ENCODE results near the gene SPATA32.

The SPATA32 gene

DNA sequence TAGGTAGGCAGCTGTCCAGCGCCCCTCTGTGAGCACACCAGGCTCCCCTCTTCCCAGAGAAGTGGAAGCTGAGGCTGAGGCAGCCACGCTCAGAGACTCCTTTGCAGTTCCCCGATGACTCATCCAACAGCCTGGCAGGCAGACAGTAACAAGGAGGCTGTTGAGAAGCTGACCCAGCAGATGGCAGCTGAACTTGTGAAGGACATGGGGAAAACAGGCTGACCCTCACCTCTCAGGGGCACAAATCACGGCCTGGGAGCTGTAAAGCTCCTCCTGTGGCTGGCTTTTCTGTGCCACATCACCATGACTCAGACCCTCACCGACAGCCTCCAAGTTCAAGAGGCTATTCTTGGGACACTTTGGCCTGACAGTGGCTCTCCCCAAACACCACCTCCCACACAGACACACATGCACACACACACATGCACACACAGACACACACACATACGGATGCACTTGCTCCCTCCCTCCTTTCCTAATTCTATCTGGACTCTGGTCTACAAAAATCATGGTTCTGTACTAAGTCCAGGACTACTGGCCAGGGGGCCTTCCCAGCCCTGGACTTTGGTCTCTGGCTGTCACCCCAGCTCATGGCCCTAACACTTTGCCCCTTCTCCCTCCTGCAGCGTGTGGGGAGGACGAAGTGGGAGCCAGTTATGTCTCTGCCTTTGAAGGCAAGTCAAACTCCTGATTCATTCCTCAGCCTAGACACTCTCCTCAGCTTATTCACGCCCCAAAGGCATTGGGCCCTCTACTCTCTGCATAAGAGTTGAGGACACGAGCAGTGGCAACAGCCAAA, 31.7 kb upstream of the SPATA32 start:
- no peak for DNase-seq

DNA sequence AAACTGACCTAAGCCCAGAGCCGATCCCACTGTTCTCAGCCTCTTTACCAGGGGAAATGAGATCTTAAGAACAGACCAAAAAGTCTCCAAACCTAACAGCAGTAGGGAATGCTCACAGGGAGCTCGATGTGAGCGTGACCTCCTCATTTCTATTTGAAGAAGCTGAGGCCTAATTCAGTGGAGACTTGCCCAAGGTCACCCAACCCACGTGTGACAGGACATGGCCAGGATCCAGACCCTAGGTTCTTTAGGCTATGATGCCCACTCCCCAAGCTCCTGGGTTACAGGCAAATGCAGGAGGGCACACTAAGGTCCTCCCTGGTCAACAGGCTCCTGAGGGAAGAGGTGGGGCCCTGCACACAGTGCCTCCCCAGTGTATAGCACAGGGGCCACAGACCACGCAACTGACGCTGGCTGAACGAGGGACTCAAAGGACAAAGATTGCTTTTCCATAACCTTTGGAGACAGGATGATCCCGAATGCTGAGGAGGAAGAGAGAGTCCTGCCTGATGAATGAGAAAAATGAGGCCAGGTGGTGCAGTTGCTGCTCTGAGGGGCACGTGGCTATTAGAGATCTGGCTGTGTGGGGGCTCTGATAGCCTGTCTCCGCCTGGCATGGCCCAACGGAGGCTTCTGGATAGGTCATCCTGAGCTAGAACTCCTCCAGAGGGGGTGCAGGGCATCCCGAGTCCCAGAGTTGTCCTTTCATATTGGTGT, 31.0 kb upstream of the SPATA32 start:
- DNase-seq, result no peak

DNA sequence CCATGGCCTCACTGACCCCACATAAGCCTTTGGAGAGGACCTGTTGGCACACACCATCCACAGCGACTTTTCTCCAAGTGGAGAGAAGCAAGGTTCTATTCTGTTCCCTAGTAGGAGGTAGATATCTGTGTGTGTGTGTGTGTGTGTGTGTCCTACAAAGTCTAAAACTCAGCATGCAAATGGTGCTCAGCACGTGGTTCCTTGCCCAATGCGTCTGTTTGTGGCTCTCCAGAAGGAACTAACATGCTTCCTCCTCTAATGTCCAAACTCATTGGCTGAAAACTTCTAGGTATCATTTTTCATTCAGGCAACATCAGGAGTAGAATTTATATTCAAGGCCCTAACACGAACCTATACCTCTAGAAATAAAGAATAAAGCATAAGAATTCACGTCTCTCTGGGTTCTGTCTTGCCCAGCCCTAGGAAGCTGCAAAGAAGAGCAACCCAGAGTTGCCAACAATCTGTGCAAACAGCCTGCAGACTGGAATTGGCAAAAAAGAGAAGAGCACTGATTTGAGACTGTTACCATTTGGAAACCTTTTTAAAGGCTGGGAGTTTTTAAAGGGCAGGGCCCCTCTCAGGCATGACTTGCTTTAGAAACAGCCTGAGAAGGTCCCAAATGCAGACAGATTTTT, 29.4 kb upstream of the SPATA32 start:
- DNase-seq, result no peak

DNA sequence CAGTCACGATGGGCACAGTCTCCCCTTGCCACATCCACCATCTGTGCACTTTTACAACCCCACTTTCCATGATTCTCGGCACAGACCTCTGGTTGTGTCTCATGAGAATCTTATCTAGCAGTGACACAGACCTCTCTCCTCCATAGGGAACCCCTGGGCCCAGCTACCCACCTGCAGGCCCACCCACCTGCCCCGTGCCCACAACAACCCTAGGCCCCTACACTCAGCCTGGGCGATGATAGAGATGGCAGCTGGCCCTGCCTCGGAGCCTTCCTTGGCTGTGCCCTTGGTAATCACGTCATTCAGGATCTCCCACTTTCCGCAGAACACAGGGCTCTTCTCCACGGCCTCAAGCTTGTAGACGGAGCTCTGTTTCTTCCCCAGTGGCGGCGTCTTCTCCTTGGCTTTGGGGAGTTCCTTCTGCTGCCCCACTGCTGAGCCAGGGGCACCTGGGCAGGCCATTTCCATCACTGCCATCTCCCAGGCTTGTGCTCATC, 28.4 kb upstream of the SPATA32 start:
- DNase-seq, result peak in 1 of 2 experiments; percentile 14

DNA sequence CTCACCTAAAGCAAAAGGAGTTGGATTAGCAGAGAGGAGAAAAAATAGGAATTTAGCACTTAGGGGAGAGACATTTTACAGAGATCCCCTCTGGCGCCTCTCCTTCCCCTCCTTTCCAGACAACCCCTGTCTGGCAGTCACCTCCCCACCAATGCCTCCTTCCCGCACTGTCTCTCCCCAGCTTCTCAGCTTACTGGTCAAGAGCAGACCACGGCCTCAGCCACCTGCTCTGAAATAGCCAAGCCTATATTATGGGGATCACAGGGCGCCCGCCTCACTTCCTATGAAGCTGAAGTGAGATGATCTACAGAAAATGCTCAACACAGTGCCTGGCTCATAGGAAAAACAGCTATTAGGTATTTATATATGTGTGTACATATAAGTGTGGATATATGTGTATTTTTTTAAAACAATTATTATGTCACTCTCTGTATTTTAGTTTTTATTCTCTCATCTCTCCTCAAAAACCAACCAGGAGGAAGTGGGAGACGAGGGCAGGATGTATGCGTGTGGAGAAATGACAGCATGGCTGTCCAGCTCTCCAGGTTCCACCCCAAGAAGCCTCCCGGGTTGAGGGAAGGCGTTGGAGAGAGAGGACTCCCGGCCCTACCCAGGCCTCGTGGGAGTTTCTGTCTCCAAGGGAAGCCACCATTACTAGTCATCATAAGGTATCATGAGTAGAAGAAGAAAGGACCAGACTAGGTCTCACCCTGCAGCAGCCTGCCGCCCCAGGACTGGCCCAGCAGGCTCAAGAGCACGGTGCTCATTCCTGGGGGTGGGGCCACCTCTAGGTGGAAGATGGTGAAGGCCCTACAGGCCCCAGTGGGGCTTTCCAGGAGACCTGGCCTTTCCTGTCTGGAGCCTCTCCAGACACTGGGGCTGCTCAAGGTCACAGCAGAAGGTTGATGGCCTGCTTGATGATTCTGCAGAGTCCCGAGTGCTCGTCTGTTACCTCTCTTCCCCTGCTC, 27.7 kb upstream of the SPATA32 start:
- no peak for DNase-seq

DNA sequence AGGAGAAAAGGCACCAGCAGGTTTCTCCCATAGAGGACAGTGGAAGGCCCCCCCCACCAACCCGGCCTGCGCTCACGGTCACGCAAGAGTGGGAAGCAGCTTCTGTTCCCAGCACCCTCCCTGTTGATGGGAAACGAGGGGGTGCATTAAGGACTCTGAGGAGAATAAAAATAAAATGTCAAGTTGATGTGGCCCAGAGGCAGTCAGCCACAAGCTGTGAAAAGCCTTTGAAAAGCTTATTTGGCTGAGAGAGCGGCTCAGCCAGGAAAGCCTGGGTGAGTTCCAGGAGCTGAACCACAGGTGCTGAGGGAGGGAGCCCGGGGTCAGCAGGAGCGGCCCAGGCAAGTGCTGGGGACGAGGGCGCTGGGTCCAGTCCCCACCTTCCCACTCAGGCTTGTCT, 26.9 kb upstream of the SPATA32 start:
- peak in 1 of 2 experiments; percentile 16 for DNase-seq

DNA sequence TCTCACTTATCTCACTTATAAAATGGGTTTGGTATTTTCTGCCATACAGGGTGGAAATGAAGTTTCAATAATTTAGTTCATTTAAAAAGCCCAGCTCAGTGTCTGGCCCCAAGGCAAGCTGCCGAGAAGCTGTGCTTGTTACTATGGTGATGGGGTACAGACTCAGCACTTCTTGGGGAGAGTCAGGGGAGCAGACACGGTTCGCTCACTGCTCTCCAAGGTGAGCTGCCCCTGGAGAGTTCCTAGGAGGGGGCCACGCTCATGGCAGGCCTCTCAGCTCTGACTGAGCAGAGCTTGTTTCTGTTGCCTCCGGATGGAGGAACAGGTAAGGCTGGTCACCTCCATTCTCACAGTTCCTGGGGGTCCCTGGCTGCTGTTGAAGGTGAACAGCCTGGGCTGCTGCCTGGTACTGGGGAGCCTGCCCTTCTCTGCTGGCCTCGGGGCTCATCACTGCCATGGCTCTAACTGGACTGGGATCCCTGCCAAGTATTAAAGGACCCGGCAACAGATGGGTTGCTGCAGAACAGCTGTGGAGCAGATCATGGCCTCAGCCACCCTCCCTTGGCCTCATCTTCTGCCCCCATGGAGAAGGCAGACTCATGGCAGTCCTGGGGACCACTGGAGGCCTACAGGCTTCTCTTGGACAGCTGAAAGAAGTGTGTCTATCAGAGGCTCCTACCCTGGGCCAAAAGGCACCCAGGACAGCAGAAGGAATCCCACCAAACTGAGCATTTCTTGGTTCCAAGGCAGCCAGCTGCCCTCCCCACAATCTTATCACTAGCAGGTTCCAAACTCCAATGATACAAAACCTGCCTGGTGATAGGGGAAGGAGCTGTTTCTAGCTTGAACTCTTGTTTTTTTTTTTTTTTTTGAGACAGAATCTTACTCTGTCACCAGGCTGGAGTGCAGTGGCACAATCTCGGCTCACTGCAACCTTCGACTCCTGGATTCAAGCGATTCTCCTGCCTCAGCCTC, 25.9 kb upstream of the SPATA32 start:
- DNase-seq, result no peak

DNA sequence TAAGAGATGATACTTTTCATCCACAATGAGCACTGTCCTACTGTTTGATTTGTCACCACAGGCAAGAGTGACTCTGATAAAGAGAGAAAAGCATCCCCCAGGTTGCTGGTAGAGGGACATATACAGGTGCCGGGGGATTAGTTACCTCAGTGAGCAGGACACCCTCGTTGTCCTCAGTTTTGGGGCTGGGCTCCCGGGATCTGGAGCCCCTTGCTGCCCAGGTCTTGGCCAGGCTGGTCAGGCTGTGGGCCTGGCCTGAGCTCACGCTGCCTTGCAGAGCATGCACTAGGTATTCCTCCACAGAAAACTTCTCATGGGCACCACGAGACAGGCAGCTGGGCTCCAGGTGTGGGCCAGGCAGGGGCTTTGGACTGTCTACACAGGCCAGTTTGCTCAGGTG, 24.4 kb upstream of the SPATA32 start:
- DNase-seq, result no peak

DNA sequence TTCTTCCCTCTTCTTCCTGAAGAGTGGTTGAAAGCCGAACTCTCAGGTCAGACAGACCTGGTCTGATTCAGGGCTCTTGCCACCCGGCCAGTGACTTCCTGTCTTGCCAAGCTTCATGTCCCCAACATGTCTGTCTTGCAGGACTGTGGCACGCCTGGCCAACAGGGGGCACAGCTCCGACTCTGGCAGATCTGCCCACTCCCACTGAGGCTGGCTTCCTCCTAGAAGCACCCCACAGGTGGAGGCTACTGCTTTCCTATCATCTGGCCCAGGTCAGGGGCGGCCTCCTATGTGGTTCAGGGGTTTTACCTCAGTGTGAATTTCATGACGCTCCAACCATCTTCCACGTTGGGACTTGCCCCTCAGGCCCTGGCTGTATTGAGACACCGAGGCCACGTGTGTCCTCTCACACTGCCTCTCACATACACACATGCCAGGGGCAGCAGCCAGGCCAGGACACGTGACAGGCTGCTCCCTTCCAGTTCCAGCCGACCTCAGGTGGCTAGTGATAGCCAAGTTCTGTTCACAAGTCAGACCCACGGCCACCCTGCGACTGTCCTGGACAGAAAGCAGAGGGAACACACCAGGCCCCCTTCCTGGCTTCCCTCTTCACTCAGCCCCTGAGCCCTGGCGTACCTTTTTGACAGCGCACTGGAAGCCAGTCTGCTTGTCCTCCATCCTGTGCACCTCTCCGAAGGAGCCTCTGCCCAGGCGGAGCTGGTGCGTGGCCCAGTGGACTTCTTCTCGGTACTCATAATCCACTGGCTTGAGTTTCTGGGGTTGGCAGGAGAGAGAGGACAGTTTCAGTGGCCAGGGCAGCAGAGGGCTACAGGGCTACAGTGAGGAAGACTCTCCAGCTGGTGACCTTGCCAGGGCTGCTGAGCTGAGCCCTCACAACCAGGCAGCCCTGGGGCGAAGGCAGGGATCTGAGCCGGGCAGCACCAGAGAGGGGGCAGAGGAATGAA, 22.6 kb upstream of the SPATA32 start:
- DNase-seq, result no peak

DNA sequence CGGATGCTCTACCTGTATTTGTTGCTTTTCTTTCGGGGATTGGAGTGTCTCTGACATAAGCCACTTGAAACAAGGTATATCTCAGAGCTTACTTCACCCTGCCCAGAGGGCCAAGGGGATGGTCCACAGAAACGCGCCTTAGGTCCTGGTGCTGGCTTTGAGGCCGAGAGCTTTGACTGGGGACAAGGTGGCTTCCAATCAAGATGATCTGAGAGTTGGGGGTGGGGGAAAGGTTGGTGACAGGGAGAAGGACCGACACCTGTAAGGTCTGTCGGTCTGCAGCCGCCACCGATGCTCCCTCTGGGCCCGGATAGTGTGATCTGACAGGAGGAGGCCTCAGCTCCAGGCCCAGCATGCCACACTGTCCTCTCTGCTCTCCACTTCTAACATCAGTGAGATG, 21.8 kb upstream of the SPATA32 start:
- DNase-seq, result no peak

DNA sequence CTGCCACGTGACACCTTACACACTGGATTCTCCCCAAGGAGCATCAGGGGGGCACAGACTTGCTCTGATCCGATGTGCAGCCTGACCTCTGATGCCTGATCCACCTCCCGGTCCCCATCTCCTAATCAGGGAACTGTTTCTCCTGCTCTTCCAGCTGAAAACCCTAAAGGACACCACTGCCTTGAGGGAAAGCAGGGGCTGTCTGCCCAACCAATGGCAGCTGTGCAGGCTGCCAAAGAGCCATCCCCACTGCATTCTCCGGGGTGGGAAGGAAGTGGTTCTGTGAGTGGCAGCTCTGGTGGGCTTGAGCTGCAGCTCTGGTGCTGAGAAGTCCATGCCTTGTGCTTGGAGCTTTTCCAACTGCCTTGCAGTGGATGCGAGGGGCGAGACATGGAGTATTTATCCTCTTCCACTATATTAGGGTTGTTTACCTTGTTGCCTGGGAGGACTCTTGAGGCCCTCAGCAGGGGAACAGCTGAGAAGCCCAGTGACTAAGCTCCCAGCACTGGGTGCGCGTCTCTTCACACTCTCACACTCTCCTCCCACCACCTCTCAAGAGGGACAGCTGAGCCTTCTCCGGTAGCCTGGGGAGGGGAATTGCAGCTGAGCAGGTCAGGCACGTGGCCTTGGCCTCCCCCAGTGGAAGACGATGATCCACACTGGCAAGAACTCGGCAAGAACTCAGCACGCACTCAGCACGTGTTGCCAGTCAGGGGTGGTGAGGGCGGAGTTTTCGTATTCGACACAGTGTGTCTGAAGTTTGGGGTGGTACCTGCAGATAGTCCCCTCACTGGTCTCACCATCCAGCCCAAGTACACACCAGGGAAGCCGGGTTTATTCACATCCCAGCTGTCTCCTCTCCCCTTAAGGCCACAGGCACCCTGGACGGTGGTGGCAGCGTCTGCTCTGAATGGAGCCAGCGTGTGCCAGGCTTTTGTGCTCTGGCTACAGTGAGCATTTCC, 21.1 kb upstream of the SPATA32 start:
- DNase-seq, result no peak

DNA sequence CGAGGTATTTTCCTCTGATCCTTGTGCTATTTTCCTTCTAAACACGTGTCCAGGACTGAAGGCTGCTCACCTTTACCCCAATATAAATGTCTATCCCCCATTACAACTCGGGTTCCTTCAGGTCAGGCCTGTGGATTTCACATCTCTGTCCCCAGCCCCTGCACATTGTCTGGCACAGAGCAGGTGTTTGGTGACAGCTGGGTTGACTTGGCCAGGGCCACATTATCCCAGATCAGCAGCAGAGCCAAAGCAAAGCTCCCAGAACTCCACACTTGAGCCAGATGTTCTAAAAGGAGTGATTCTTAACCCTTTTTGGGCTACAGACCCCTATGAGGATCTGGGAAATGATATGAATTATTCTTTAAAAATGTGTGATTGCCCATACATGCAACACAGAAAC, 18.0 kb upstream of the SPATA32 start:
- no peak for DNase-seq

DNA sequence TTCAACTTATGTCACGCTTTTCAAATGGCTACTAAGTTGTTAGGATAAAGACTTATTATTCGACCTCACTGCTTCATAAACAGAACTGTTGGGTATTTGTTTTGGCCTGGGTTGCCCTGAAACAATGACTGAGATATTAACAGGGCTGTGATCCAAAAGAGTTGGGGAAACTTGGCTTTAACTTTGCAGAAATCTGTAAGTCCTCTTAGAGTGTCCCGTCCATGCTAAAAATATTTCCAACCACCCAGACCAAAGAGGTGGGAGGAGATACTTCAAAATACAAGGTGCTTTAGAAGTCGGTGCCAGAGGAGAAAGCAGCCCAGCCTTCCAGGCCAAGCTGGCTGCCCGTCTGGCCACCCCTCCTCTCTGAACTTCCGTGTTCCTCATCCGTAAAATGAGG, 16.1 kb upstream of the SPATA32 start:
- no peak for DNase-seq

DNA sequence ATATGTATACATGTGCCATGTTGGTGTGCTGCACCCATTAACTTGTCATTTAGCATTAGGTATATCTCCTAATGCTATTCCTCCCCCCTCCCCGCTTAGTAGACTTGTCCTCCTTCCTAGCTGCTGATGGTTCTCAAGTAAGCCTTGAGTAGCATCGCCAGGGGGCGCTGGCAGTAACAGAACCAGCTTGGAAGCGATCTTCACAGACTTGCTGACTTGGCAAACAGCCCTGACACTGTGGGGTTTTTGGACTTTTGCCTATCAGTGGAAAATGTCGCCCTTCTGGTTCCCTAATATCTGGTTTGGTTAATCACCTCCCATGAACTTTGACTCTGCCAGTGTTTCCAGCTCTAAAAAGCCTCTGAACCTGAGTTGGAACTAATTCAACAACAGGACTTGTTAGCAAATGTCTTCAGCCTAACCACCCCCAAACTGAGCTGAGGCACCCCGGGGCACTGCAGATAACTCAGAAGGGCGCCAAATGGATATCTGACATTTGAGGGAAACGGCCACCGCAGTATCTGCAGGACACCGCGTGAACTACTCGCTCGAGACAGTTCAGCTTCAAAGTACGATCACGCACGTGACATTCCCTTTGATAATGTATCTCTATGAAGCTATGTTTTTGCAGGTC, 15.4 kb upstream of the SPATA32 start:
- DNase-seq, result peak; percentile 77 to 91

DNA sequence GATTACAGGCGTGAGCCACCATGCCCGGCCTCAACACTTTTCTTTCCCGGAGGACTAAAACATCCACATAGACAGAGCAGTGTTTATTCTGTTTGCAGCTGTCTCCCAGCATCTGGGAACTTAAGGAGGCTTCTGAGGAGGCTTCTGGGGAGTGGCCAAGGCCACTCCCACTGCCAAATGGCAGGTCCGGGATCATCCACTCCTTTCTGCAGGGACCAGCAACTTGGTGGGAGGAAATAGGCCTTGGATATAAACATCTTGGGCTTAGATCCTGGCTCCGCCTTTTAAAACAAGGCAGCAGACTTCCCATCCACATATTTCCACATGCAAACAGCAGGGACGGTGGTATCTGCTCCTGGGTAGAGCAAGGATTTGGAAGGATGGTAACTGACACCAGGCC, 14.1 kb upstream of the SPATA32 start:
- no peak for DNase-seq

DNA sequence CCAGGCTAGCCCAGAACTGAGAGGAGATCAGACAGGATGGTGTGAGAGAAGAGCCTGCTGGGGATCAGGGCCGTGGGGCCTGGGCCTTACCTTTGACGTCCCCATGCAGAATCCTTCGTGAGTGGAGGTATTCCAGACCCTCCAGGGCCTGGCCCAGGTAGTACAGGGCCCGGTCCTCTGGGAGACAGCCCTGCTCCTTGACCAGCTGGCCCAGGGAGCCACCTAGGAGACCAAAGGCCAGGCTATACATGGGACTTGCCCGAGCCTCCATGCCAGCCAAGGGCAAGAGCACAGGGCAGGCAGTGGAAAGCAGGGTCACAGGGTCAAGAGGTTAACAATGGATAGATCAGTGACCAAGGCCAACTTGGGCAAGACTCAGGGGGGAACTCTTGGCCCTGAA, 12.1 kb upstream of the SPATA32 start:
- no peak for DNase-seq

DNA sequence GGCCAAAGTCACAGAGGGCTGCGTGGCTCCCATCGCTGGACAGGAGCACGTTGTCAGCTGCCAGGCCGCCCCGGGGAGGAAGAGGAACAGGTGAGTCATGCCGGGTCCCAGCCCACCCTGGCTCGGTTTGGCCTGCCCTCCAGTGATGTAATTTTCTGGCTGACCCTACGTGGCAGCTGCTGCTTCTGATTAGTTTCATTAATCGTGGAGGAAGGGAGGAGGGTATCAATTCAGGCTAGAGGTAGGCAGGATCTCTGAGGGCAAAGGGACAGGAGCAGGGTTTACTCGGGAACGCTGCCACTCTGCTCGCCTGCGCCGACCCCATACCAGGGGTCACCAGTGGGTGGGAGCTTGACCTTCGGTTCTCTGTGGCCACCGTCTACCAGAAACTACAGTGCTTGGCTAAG, 11.7 kb upstream of the SPATA32 start:
- no peak for DNase-seq

DNA sequence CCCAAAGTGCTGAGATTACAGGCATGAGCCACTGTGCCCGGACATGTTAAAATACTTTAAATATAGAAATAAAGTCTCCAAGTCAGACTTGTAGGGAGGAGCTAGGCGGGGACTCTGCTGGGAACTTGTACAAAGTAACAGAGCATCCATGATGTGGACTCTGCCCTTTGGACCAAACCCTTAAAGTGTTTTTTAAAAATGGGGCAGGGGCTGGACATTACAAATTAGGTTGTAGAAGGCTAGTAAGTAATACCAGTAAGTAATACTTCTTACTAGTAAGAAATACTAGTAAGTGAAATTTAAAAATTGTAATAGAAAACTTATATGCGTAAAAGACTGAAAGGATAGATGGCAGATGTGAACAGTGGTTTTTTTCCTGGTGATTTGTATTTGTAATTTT, 9.7 kb upstream of the SPATA32 start:
- no peak for DNase-seq
